MM.1S (cell line): ENCODE results near the gene COPS9.

Experiments
- EZH2 ChIP-seq: fragments of 300-600 bp; sonication (generic); optimal IDR thresholded peaks from 2 replicates; pipeline ENCODE3; 2017; ENCODE audit warnings: low read depth, mild to moderate bottlenecking, antibody characterized with exemption, low read length, mixed read lengths
- TF ChIP-seq, protein P1 (sequence below): fragments of 300-600 bp; sonication (generic); IDR thresholded peaks from 2 replicates; pipeline ENCODE4 v1.5.1; 2016; ENCODE audit warnings: antibody characterized with exemption, low read length, mixed read lengths

DNA sequence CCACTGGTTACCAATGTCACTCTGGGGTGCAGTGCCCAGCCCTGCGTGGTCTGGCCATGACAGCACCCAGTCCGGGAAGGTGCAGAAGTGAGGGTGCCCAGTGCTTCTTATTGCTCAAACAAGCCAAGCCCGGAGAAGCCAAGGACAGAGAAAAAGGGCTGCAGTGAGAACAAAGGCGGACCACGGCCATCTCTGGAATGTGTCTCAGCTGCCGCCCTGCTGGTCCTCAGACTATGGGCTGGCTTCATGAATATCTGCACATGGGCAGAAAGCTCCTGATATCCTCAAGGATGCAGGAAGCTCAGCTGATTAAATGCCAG, 28.7 kb downstream of the COPS9 start:
- TF ChIP-seq, protein P1, sequence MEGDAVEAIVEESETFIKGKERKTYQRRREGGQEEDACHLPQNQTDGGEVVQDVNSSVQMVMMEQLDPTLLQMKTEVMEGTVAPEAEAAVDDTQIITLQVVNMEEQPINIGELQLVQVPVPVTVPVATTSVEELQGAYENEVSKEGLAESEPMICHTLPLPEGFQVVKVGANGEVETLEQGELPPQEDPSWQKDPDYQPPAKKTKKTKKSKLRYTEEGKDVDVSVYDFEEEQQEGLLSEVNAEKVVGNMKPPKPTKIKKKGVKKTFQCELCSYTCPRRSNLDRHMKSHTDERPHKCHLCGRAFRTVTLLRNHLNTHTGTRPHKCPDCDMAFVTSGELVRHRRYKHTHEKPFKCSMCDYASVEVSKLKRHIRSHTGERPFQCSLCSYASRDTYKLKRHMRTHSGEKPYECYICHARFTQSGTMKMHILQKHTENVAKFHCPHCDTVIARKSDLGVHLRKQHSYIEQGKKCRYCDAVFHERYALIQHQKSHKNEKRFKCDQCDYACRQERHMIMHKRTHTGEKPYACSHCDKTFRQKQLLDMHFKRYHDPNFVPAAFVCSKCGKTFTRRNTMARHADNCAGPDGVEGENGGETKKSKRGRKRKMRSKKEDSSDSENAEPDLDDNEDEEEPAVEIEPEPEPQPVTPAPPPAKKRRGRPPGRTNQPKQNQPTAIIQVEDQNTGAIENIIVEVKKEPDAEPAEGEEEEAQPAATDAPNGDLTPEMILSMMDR, result no peak
- TF ChIP-seq EZH2, result no peak
